Activated naive CD4-positive, alpha-beta T cell treated with anti-CD3 and anti-CD28 coated beads for 36 hours (primary cell): ENCODE measurements around the gene PALM2AKAP2. TPM values are rescaled to one million over a fixed set of nuclear protein-coding genes. Genes with fewer than 3 reads are reported as not detected.

Experiments used
- CTCF ChIA-PET: fragments of 350-600 bp; sonication (Branson Sonifier 250); formaldehyde crosslinking; loops from one replicate; lab custom pipeline; 2021; ENCODE audit warnings: antibody characterized with exemption; lab: Charles Lee
- DNase-seq: peaks from one replicate; pipeline ENCODE4 v3.0.0-alpha.2; 2020
- H3K27ac Mint-ChIP-seq: one replicate; pipeline ENCODE4 v1.8.0; 2021; ENCODE audit warnings: mild to moderate bottlenecking, mixed read lengths
- H3K27me3 Mint-ChIP-seq: one replicate; pipeline ENCODE4 v1.8.0; 2021; ENCODE audit warnings: low read depth, mixed read lengths
- H3K36me3 Mint-ChIP-seq: one replicate; pipeline ENCODE4 v1.8.0; 2021; ENCODE audit warnings: low read depth, mixed read lengths
- H3K4me1 Mint-ChIP-seq: one replicate; pipeline ENCODE4 v1.8.0; 2021; ENCODE audit warnings: low read depth, mixed read lengths
- H3K4me3 Mint-ChIP-seq: one replicate; pipeline ENCODE4 v1.8.0; 2021; ENCODE audit warnings: mild to moderate bottlenecking, moderate library complexity, mixed read lengths
- H3K9me3 Mint-ChIP-seq: one replicate; pipeline ENCODE4 v1.8.0; 2021; ENCODE audit warnings: mixed read lengths
- intact Hi-C: fragments of 100-400 bp; cut with micrococcal nuclease; formaldehyde crosslinking; loops from one replicate; pipeline ENCODE4 v1.15.1; 2023
- total RNA-seq, 2 experiments: library from RNA; stranded (reverse); gene quantifications; one replicate each; pipeline ENCODE4 v1.2.3, GENCODE V29; 2021

Gene PALM2AKAP2
- total RNA-seq, 2 experiments from 2014 or later = 2.4 to 2.8 TPM

GRCh38 chr9:109780453-109781033, 545 bp downstream of the PALM2AKAP2 start:
- intact Hi-C loops = no loop called here
- Mint-ChIP-seq H3K27me3 (peaks cover 27% of the 10 kb centered on the region), H3K4me3 (no peak overlapping the region), H3K9me3 (no peaks in the 10 kb centered on the region), H3K4me1 (peaks cover 4% of the 10 kb centered on the region), H3K36me3 (no peaks in the 10 kb centered on the region), H3K27ac (no peak overlapping the region)
- DNase-seq = no peak
- CTCF ChIA-PET = no interaction called here

DNA sequence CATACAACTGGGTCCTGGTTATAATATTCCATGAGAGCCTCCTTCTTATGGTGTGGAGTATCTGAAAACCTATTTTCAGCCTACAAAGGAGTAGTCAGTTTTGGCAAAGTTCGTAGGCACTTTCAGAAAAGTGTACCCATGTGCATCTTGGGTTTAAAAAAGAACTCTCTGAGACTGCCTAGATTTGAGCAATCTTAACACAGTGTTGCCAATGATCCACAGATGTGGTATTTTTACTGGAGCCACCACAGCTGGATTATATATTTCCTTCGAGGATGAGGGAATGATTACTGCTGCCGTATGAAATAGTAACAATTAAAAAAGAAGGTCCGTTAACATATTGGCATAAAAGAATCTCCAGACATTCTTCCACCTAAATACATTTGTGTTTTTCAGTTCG, 1.1 kb downstream of the PALM2AKAP2 start:
- H3K9me3 Mint-ChIP-seq = no peaks in the 10 kb centered on the region
- intact Hi-C loops = no loop called here
- H3K4me3 Mint-ChIP-seq = no peak overlapping the region
- CTCF ChIA-PET = no interaction called here
- H3K27me3 Mint-ChIP-seq = peaks cover 27% of the 10 kb centered on the region
- no peak for DNase-seq
- H3K36me3 Mint-ChIP-seq = no peaks in the 10 kb centered on the region
- peaks cover 4% of the 10 kb centered on the region for H3K4me1 Mint-ChIP-seq
- H3K27ac Mint-ChIP-seq = no peak overlapping the region

DNA sequence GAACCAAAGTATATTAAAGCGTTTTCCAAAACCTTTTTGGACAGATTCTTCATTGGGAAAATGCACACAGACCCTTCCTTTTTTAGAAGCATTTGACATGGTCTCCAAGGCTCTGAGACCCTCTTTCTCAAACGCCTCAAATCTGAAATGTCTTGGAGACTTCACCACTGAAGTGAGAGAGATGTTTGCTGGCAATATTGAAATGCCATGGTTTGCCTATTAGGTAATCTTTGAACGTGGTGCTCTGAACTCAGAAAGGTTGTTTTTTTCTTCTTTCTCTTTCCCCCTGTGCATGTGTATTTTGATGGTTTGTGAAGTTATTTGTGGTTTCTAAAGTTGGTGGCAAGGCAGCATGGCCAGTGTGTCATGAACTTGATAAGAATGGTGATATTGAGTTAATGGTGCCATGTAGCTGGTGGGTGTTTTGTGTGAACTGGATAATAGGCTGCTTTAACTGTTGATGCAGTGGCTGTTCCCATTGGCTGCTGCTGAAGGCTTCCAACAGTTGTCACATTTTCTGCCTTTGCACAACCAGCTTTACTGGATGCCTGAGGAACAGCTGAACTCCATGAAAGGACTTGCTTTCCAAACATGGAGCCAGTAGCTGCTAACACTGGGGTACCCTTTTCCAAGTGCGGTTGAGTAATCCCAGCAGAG, 1.7 kb downstream of the PALM2AKAP2 start:
- Mint-ChIP-seq H3K36me3 (no peaks in the 10 kb centered on the region), H3K27ac (no peak overlapping the region), H3K9me3 (no peaks in the 10 kb centered on the region), H3K27me3 (peaks cover 27% of the 10 kb centered on the region), H3K4me1 (peaks cover 4% of the 10 kb centered on the region), H3K4me3 (no peak overlapping the region)
- intact Hi-C loops = no loop called here
- CTCF ChIA-PET = no interaction called here
- DNase-seq = no peak

DNA sequence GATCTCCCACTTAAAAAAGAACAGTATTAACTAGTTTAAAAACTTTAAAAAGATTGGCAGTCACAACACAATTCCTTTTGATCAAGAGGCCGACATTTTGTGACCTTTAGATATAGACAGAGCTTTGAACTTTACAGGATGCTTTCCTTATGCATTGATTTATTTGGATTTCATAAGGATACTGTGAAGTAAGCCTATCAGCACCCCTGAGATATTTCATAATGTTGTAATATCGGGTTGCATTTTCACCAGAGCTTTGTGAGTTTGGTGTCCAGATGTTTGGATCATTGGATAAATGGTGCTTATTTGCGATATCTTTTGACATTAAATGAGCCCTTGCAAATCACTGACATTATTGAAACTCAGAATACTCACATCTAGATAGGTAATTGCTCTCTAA, 7.7 kb downstream of the PALM2AKAP2 start:
- intact Hi-C loops = no loop called here
- Mint-ChIP-seq H3K27me3 (peaks cover 6% of the 10 kb centered on the region), H3K9me3 (no peaks in the 10 kb centered on the region)

GRCh38 chr9:109789556-109789955, 9.6 kb downstream of the PALM2AKAP2 start:
- CTCF ChIA-PET = no interaction called here
- Mint-ChIP-seq H3K9me3 (no peaks in the 10 kb centered on the region), H3K27ac (no peak overlapping the region), H3K36me3 (no peaks in the 10 kb centered on the region), H3K4me3 (no peak overlapping the region), H3K4me1 (no peaks in the 10 kb centered on the region), H3K27me3 (peaks cover 3% of the 10 kb centered on the region)
- intact Hi-C loops = no loop called here
- DNase-seq = no peak

More for the DNA sequence above, 7.7 kb downstream of the PALM2AKAP2 start:
- Mint-ChIP-seq H3K4me3 (no peak overlapping the region), H3K27ac (no peak overlapping the region), H3K4me1 (no peaks in the 10 kb centered on the region), H3K36me3 (no peaks in the 10 kb centered on the region)
- CTCF ChIA-PET = no interaction called here
- no peak for DNase-seq

DNA sequence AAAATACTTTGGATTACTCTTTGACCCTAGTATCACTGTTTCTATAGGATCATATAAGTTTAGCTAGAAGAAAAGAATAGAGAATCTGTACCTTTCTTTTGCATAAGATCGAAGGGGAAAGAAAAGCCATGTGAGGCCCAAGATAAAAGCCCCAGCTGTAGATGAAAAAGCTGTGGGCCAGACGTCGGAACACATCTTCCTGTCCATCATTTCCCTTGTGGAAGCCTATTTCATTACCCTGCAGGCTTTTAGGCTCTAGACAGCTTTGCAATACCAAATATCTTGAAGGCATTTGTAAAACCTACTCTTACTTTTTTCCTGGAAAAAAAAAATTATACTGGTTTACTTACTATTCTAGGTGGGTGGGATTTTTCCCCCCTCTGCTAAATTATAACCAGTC, 10.0 kb downstream of the PALM2AKAP2 start:
- Mint-ChIP-seq H3K4me1 (no peaks in the 10 kb centered on the region), H3K4me3 (no peak overlapping the region), H3K27ac (no peak overlapping the region), H3K27me3 (peaks cover 3% of the 10 kb centered on the region), H3K9me3 (no peaks in the 10 kb centered on the region), H3K36me3 (no peaks in the 10 kb centered on the region)
- intact Hi-C loops = no loop called here
- CTCF ChIA-PET = no interaction called here
- DNase-seq = no peak

GRCh38 chr9:109791003-109791677, 11.1 kb downstream of the PALM2AKAP2 start:
- no peaks in the 10 kb centered on the region for H3K9me3 Mint-ChIP-seq
- H3K27me3 Mint-ChIP-seq = peaks cover 3% of the 10 kb centered on the region
- H3K27ac Mint-ChIP-seq = no peak overlapping the region
- CTCF ChIA-PET = no interaction called here
- intact Hi-C loops = no loop called here
- no peak overlapping the region for H3K4me3 Mint-ChIP-seq
- no peaks in the 10 kb centered on the region for H3K36me3 Mint-ChIP-seq
- no peak for DNase-seq
- H3K4me1 Mint-ChIP-seq = no peaks in the 10 kb centered on the region

DNA sequence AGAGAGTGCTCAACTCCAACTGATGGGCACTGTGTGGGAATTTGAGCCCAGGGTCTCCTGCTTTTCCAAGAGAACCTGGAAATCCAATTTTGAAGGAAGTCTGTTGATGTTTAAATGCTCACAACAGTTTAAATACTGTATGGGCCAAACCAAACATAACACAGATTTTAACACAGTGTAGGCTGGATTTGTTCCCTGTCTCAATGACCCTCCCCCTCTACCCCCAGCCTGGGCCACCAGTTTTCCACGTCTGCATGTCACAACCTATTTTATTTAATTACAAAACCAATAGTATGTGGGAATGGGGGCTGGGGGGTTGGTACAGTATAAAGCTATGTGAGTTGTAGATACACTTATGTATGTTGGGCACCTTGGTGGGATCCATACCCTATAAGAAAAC, 11.7 kb downstream of the PALM2AKAP2 start:
- Mint-ChIP-seq H3K27ac (no peak overlapping the region), H3K27me3 (peaks cover 3% of the 10 kb centered on the region), H3K9me3 (no peaks in the 10 kb centered on the region), H3K4me3 (no peak overlapping the region), H3K36me3 (no peaks in the 10 kb centered on the region), H3K4me1 (no peaks in the 10 kb centered on the region)
- CTCF ChIA-PET = no interaction called here
- intact Hi-C loops = no loop called here
- no peak for DNase-seq

DNA sequence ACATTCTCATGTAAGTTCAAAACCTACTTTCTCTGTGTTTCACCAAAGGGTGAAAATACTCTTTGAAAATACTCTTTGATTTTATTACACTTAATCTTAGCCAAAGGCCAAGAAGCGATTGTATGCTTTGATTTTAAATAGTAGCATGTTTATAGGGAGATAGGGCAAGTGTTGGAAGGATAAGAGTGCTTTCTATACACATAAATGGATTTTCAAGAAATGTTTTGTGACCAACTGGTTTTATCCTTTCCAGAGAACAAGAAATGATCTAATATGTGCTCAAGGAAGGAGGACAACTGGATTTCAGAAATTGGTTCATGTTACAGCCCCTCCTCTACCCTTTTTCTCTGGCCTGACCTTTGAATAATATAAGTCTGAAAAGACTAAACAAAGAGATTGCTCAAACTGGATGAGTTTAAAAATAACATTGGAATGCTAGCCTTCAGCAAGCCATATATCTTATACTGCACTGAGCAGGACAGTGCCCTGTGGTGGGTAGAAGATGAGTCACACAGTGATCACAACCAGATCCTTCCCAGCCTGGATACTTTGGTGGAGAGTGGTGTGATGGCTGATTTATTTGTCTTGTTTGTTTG, 13.1 kb downstream of the PALM2AKAP2 start:
- no peaks in the 10 kb centered on the region for H3K4me1 Mint-ChIP-seq
- CTCF ChIA-PET = no interaction called here
- H3K27me3 Mint-ChIP-seq = peaks cover 3% of the 10 kb centered on the region
- no peaks in the 10 kb centered on the region for H3K9me3 Mint-ChIP-seq
- H3K36me3 Mint-ChIP-seq = no peaks in the 10 kb centered on the region
- H3K27ac Mint-ChIP-seq = no peak overlapping the region
- H3K4me3 Mint-ChIP-seq = no peak overlapping the region
- intact Hi-C loops = no loop called here
- no peak for DNase-seq

GRCh38 chr9:109793921-109794320, 13.9 kb downstream of the PALM2AKAP2 start:
- no peaks in the 10 kb centered on the region for H3K4me1 Mint-ChIP-seq
- H3K36me3 Mint-ChIP-seq = no peaks in the 10 kb centered on the region
- H3K9me3 Mint-ChIP-seq = no peaks in the 10 kb centered on the region
- peaks cover 3% of the 10 kb centered on the region for H3K27me3 Mint-ChIP-seq
- CTCF ChIA-PET = no interaction called here
- H3K4me3 Mint-ChIP-seq = no peak overlapping the region
- DNase-seq = no peak
- H3K27ac Mint-ChIP-seq = no peak overlapping the region
- intact Hi-C loops = no loop called here

DNA sequence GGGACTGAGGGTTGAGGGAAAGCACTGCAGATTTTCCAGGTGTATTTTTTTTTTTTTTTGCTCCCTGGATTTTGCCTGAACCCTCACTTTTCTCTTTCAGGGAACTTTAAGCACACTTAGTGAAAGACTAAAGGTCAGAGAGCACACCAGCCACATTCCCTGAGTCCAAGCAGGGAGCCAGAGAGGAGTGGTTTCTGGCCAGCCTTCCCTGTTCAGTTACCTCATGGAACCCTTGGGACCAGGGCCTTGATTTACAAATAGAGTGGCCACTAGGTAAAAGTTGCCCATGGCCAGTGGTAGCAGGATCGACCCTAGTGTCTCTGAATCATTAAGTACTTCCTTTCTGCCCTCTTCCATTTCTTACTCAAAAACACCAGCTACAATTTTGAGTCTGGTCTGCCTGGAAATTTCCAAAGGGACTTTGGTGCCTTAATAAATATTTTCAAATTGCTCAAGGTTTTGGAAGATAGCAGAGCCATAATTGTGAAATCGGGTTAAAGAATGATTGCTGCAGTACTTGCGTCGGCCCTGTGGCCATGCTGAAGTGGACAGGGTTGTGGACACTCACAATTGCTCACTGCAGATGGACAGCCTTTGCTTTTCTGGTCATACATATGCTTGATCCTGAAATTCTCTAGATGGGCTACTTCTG, 14.5 kb downstream of the PALM2AKAP2 start:
- DNase-seq = no peak
- no peaks in the 10 kb centered on the region for H3K36me3 Mint-ChIP-seq

GRCh38 chr9:109795613-109796012, 15.6 kb downstream of the PALM2AKAP2 start:
- no peak for DNase-seq
- Mint-ChIP-seq H3K27me3 (peaks cover 3% of the 10 kb centered on the region), H3K9me3 (no peaks in the 10 kb centered on the region), H3K27ac (no peak overlapping the region), H3K4me1 (no peaks in the 10 kb centered on the region), H3K4me3 (no peak overlapping the region), H3K36me3 (no peaks in the 10 kb centered on the region)
- CTCF ChIA-PET = no interaction called here
- intact Hi-C loops = no loop called here

More for the DNA sequence above, 14.5 kb downstream of the PALM2AKAP2 start:
- intact Hi-C loops = no loop called here
- H3K9me3 Mint-ChIP-seq = no peaks in the 10 kb centered on the region
- H3K4me3 Mint-ChIP-seq = no peak overlapping the region
- H3K27ac Mint-ChIP-seq = no peak overlapping the region
- peaks cover 3% of the 10 kb centered on the region for H3K27me3 Mint-ChIP-seq
- CTCF ChIA-PET = interaction anchor here (1.1 kb wide), 1 partner anchor 20 kb away, joined by 3 read pairs; no protein-coding TSS in a partner anchor
- H3K4me1 Mint-ChIP-seq = no peaks in the 10 kb centered on the region
